Tibial nerve (tissue), 4 donors: ENCODE measurements around the gene CXCR2. TPM values are rescaled to one million over a fixed set of nuclear protein-coding genes. Genes with fewer than 3 reads are reported as not detected.

Source experiments
- DNase-seq, 2 donors: peaks; one replicate each; pipeline ENCODE4 v3.0.0-alpha.2; 2019; ENCODE audit warnings: low spot score in 2 of 2
- H3K27ac ChIP-seq, 4 donors: fragments of 200-600 bp; sonication (generic) in 3 of 4; one replicate each; pipeline ENCODE4 v1.5.1; 2017 to 2019; ENCODE audit warnings: mild to moderate bottlenecking in 1 of 4
- H3K27me3 ChIP-seq, 2 donors: fragments of 200-600 bp; sonication (generic) in 1 of 2; one replicate each; pipeline versions ENCODE4 v1.5.1 to v1.6.0; 2017 to 2019
- H3K36me3 ChIP-seq, 3 donors: fragments of 200-600 bp; sonication (generic); one replicate each; pipeline ENCODE4 v1.5.1; 2018 to 2019
- H3K4me1 ChIP-seq, 4 donors: fragments of 200-600 bp; sonication (generic) in 3 of 4; one replicate each; pipeline ENCODE4 v1.5.1; 2017 to 2019
- H3K4me3 ChIP-seq, 4 donors: fragments of 200-600 bp; sonication (generic) in 3 of 4; one replicate each; pipeline ENCODE4 v1.5.1; 2017 to 2019; ENCODE audit warnings: mild to moderate bottlenecking in 1 of 4, moderate library complexity in 1 of 4
- H3K9me3 ChIP-seq, 4 donors: fragments of 200-600 bp; sonication (generic) in 3 of 4; one replicate each; pipeline ENCODE4 v1.5.1; 2017 to 2019
- CTCF ChIP-seq, 5 experiments: fragments of 200-600 bp in 3 of 5; fragments of 450-650 bp in 2 of 5; sonication (generic) in 3 of 5; IDR thresholded peaks; one replicate each; pipeline ENCODE4 v1.5.1; 2016 to 2019; ENCODE audit warnings: antibody characterized with exemption in 5 of 5, mild to moderate bottlenecking in 3 of 5, moderate library complexity in 2 of 5
- EP300 ChIP-seq, 2 donors: sonication (generic); formaldehyde crosslinking; IDR thresholded peaks; one replicate each; pipeline ENCODE4 v1.6.1; 2017; ENCODE audit warnings: antibody characterized with exemption in 2 of 2, mild to moderate bottlenecking in 1 of 2
- POLR2A ChIP-seq, 2 donors: fragments of 450-650 bp; IDR thresholded peaks; one replicate each; pipeline ENCODE4 v1.6.1; 2017; ENCODE audit warnings: antibody characterized with exemption in 2 of 2, mild to moderate bottlenecking in 2 of 2, moderate library complexity in 2 of 2
- WGBS, 2 donors: methylation state at CpG; one replicate each; pipeline ENCODE4 v1.1.5; 2018; 5-methylcytosine and 5-hydroxymethylcytosine counted together
- total RNA-seq, 4 donors: library from RNA; depleted of rRNA; stranded (reverse); fragments of >200 nt; gene quantifications; one replicate each; pipeline ENCODE4 v1.1.0, GENCODE V29; 2016

Gene CXCR2
- total RNA-seq, 4 donors from 2014 or later = 0.30 TPM; not detected in 3

- no peak for TF ChIP-seq POLR2A (IDR thresholded peaks at IDR 0.05)
- no peak for TF ChIP-seq CTCF (IDR thresholded peaks at IDR 0.05)
- 61 to 65% methylated on average over 9 of the region's 9 CpGs for WGBS, 2 donors
- no peak for DNase-seq
These were observed 54.8 kb downstream of the CXCR2 start for GRCh38 chr2:218180467-218181114.

GRCh38 chr2:218184331-218184730 is 58.5 kb downstream of the CXCR2 start:
- Histone ChIP-seq H3K27ac (no peak overlapping the region), H3K27me3 (no peaks in the 10 kb centered on the region), H3K9me3 (no peaks in the 10 kb centered on the region), H3K4me1 (peaks cover 0 to 20% (median 0%) of the 10 kb centered on the region in 4 donors), H3K4me3 (no peak overlapping the region), H3K36me3 (no peaks in the 10 kb centered on the region)
- WGBS, 2 donors = 74 to 92% methylated on average over 1 of the region's 1 CpG
- DNase-seq = no peak
- no peak for TF ChIP-seq EP300 (IDR thresholded peaks at IDR 0.05)

More at GRCh38 chr2:218180467-218181114, 54.8 kb downstream of the CXCR2 start:
- Histone ChIP-seq H3K36me3 (no peaks in the 10 kb centered on the region), H3K27me3 (no peaks in the 10 kb centered on the region), H3K4me3 (no peak overlapping the region), H3K9me3 (no peaks in the 10 kb centered on the region), H3K4me1 (peaks cover 0 to 19% (median 0%) of the 10 kb centered on the region in 4 donors), H3K27ac (peak overlapping the region in 2 of 4 donors; percentile 7 to 36)

- Histone ChIP-seq H3K9me3 (no peaks in the 10 kb centered on the region), H3K27me3 (no peaks in the 10 kb centered on the region), H3K27ac (no peak overlapping the region), H3K4me3 (no peak overlapping the region), H3K4me1 (peaks cover 0 to 8% (median 0%) of the 10 kb centered on the region in 4 donors), H3K36me3 (no peaks in the 10 kb centered on the region)
- TF ChIP-seq EP300 (IDR thresholded peaks at IDR 0.05) = no peak
- TF ChIP-seq CTCF (IDR thresholded peaks at IDR 0.05) = peak; percentile 74 to 78 (median 77)
- TF ChIP-seq POLR2A (IDR thresholded peaks at IDR 0.05) = no peak
- WGBS, 2 donors = 33 to 39% methylated on average over 8 of the region's 8 CpGs
- peak; percentile 53 to 83 for DNase-seq
These were observed 60.5 kb downstream of the CXCR2 start for GRCh38 chr2:218186355-218186766.

Other genes with a start within 250 kb of the CXCR2 start
- gene TNS1, start 123.0 kb upstream of the CXCR2 start, total RNA-seq = 100 to 1,000 TPM; 461 to 648 (median 565) TPM
- not detected for gene RUFY4, start 56.8 kb upstream of the CXCR2 start, total RNA-seq
- under 1 TPM in 2 of 4 donors, not detected in 2; 0.21 to 0.66 TPM for gene CXCR1, start 40.9 kb downstream of the CXCR2 start, total RNA-seq
- gene ARPC2, start 91.2 kb downstream of the CXCR2 start, total RNA-seq = 100 to 1,000 TPM; 193 to 248 (median 222) TPM
- 10 to 100 TPM in 2 of 4 donors, 1 to 10 TPM in 2; 4.6 to 37.8 (median 13.5) TPM for gene GPBAR1, start 135.0 kb downstream of the CXCR2 start, total RNA-seq
- gene AAMP, start 144.1 kb downstream of the CXCR2 start, total RNA-seq = 100 to 1,000 TPM; 111 to 179 (median 143) TPM
- gene PNKD, start 144.5 kb downstream of the CXCR2 start, total RNA-seq = 10 to 100 TPM; 62.3 to 68.9 (median 63.6) TPM
- 100 to 1,000 TPM; 183 to 282 (median 202) TPM for gene TMBIM1, start 166.5 kb downstream of the CXCR2 start, total RNA-seq
- not detected for gene CATIP, start 230.8 kb downstream of the CXCR2 start, total RNA-seq